GM18498 (cell line): ENCODE measurements around the gene TSTD1.
A peak's percentile ranks its signal among the peaks of the same experiment; 100 is the strongest.
"Not testable (repeated sequence)": the region's sequence is repeated elsewhere in the genome, so short reads cannot be mapped to it uniquely, and the experiment has no call there.

Experiments used
- ATAC-seq: cut with Tn5 transposase; IDR thresholded peaks from one replicate; pipeline ENCODE4 v1.9.1; 2021; ENCODE audit warnings: mild to moderate bottlenecking, moderate library complexity; ENCODE audit not compliant: unreplicated experiment

Gene TSTD1

DNA sequence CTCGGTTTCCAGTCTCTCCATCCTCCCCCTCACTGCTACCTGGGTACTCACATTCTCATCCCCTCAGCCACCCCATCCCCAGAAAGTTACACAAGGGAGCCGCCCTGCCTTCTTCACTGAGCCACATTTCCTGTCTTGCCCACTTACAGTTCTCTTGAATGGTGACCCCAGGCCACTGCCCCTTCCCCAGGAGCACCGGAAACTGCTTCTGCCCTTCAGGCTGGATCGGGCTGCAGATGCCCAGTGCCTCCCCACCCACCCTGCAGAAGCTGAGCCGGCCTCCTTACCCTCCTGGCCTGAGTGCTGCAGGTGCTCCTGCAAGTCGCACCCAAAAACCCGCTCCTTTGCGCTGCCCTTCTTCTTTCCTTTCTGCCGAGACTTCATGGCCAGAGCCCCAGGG is 30.5 kb upstream of the TSTD1 start:
- no peak for ATAC-seq

DNA sequence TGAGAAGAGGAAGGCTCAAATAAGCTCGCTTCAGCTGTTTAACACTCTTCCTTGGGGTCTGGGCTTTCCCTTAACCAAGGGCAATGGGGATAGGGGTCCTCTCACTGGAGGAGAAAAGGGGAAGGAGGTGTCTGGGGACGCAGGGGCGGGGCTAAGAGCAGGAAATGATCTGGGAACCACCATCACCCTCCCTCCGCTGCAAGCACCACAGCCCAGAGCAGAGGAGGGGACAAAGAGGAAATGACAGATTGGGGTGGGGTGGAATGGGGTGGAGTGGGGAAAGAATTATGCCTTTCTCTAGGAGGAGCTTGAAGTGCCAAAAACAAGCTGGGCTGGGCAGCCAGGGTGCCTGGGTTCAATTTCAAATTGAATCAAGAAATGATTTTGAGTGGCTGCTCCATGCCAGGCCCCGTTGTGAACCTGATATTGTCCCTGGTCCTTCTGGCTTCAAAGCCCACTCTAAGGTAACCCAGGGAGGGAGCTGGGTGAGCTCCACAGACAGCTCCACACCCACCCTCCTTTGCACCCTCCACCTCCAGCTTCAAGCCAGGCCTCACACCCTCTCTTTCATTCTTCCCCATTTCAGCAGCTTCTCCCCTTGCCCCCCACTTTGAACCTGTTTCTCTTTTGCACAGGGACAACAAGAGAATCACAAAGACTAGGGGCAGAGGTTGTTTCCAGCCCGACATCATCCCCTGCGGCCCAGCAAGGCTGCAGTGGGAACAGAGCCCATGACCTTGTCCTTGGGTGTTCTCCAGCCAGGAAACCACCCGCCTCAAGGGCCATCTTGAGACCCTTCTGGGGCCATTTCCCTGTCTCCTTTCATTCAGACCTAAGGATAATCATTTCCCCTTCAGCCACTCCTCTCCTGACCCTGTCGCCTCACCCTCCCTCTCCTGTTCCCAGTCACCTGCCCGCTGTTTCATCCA is 29.8 kb upstream of the TSTD1 start:
- peak; percentile 51 for ATAC-seq

GRCh38 chr1:161066694-161067093 is 27.9 kb upstream of the TSTD1 start:
- no peak for ATAC-seq

DNA sequence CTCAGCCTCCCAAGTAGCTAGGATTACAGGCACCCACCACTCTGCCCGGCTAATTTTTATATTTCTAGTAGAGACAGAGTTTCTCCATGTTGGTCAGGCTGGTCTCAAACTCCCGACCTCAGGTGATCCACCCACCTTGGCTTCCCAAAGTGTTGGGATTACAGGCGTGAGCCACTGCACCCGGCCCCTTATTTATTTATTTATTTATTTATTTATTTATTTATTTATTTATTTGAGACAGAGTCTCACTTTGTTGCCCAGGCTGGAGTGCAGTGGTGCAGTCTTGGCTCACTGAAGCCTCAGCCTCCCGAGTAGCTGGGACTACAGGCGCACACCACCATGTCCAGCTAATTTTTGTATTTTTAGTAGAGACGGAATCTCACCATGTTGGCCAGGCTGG is 26.9 kb upstream of the TSTD1 start:
- ATAC-seq = not testable (repeated sequence)

GRCh38 chr1:161063936-161064335 is 25.2 kb upstream of the TSTD1 start:
- ATAC-seq = not testable (repeated sequence)

DNA sequence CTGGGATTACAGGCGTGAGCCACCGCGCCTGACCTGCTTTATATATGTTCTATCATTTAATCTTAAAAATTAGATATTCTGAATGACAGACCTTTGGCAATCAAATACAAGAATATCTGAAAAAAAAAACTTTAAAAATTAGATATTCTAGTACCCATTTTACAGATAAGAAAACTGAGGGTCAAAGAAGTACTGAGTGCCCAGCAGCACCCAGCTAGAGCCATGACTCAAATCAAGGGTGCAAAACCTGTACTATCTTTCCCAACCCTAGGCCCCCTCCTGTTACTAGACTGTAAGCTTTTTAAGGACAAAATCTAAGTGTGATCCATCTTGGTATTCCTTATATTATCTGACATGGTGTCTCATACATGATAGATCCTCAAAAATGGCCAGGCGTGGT is 22.7 kb upstream of the TSTD1 start:
- ATAC-seq = no peak

- no peak for ATAC-seq
Measured at GRCh38 chr1:161059293-161059692, 20.5 kb upstream of the TSTD1 start.

GRCh38 chr1:161054805-161055204 is 16.0 kb upstream of the TSTD1 start:
- ATAC-seq = no peak

DNA sequence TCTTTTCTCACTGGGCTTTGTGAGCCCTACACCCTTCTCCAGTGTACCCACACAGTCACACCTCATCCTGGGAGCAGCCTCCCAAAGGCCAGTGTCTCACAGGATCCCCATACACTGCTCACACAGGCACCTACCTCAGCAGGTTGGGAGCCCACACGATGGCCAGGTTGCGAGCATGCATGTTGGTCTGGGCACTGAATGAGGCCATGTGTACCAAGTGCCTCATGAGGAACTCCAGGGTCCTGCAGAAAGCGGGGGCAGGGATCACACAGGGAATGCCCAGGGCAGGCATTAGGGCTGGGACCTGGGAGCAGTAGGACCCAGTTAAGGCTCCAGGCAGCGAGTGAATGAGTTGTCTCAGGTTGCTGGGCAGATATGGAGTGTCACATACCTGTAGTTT is 15.5 kb upstream of the TSTD1 start:
- ATAC-seq = no peak

GRCh38 chr1:161052899-161053298 is 14.1 kb upstream of the TSTD1 start:
- ATAC-seq = no peak

GRCh38 chr1:161051219-161051618 is 12.5 kb upstream of the TSTD1 start:
- ATAC-seq = no peak

GRCh38 chr1:161048949-161049722 is 10.4 kb upstream of the TSTD1 start:
- no peak for ATAC-seq

- ATAC-seq = no peak
Measured at GRCh38 chr1:161047436-161048420, 9.0 kb upstream of the TSTD1 start.

DNA sequence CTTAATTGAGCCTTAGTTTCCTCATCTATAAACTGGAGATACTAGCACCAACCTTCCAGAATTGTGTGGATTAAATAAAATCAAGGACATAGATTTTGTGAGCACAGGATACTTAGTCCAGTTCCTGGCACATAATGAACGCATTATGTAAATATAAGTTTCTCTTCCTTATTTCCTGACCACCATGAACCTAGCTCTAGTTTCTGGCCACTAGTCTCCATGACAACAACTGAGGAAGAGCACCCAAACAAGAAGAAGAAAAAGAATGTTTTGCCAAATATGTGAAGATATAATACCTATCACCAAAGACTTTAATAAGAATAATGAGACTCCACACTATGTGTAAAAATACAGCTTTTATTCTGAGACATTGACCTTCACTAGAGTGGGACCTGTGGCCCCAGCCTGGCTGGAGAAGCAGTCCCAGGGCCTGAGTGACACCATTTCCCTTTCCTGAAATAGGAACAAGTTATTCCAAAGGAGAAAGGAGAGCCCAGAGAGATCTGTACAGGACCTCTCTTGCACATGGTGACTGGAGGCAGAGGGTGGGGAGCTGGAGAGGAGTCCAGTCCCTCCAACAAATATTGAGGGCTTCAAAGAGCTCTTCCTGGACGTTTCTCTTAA is 8.0 kb upstream of the TSTD1 start:
- ATAC-seq = peak; percentile 39

DNA sequence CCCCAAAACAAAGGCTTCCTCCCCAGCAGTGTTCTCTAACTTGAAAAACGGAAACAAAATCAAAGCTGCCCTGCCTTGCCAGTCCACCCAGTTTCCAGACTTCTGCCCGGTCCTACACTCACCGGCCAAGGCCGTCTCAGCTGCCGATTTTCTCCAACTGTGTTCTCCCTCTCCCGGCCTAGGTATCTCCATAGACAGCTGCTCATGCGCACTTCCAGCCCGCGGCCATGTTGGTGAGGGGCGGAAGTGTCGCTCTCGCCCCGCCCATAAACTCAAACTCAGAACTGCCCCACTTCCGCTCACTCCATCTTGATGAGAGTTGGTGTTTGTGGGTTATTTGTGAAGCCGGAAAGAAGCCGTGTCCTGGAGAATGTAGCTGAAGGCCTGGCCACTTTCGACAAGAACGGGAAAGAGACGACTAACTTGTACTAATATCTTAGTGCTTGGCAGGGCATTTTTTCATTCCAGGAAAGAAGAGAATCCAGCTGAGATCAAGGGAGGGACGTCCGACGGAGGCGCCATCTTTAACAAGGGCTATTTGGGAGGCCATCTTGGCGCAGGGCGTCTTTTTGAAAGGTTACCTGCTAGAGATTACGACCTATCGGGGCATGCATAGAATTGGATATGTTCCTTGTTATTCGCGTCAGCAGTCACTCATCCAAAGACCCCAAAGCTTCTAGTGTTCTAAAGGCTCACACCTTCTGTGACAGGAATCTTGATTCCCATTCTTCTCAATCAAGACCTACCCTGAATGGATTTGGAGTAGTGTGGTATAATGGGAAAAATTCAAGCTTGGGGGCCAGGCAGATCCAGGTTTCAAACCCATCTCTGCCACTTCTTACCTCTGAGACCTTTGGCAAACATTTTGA is 7.2 kb upstream of the TSTD1 start, which contains the start of gene USF1:
USF1 (minus strand) TSS at position 242 of the 869 bp plus-strand sequence. CDS start 2,702 bp downstream, outside the sequence.
- ATAC-seq = peak; percentile 70

- ATAC-seq = peak; percentile 48
Measured at GRCh38 chr1:161044908-161045735, 6.4 kb upstream of the TSTD1 start.

DNA sequence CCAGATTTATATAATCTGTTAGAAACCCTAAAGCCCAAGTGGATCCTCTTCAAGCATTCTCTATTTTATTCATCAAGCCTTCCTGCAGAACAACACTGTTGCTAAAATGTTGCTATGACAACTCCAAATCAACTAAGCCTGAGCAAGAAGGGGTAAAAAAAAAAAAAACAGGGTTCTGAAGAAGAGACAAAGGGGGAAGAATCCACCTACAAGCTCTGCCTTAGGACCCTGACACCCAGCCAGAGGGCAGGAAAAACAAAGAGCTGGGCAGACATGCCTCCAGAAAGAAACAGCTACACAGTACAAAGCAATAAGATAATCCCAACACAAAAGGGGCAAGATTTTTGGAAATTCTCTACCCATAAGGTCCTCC is 5.8 kb upstream of the TSTD1 start:
- no peak for ATAC-seq

- ATAC-seq = no peak
Measured at GRCh38 chr1:161039546-161039945, 782 bp upstream of the TSTD1 start.
